Endodermal cell (in vitro differentiated cells): Measurements from ENCODE around the gene ATXN7L1. TPM values are rescaled to one million over a fixed set of nuclear protein-coding genes. Genes with fewer than 3 reads are reported as not detected.

Experiments used
- DNase-seq: peaks from one replicate; pipeline ENCODE4 v3.0.0-alpha.2; 2017
- H3K27ac ChIP-seq: 2 replicates; pipeline ENCODE4 v1.5.1; 2013; ENCODE audit warnings: mild to moderate bottlenecking, low read depth, low read length, moderate library complexity
- H3K27me3 ChIP-seq: 2 replicates; pipeline ENCODE4 v1.6.1; 2013; ENCODE audit warnings: mild to moderate bottlenecking, low read length, moderate library complexity; ENCODE audit not compliant: insufficient read depth, control insufficient read depth, poor library complexity, severe bottlenecking
- H3K36me3 ChIP-seq: 2 replicates; pipeline ENCODE4 v1.7.0; 2013; ENCODE audit warnings: mild to moderate bottlenecking, low read length, moderate library complexity; ENCODE audit not compliant: control insufficient read depth, insufficient read depth
- H3K4me1 ChIP-seq: one replicate; pipeline ENCODE4 v1.7.0; 2013; ENCODE audit warnings: low read length; ENCODE audit not compliant: control insufficient read depth, insufficient read depth
- H3K4me3 ChIP-seq: 2 replicates; pipeline ENCODE4 v1.5.1; 2013; ENCODE audit warnings: mild to moderate bottlenecking, low read length, moderate library complexity
- H3K9ac ChIP-seq: 2 replicates; pipeline ENCODE4 v1.6.1; 2013; ENCODE audit warnings: mild to moderate bottlenecking, low read length, moderate library complexity; ENCODE audit not compliant: poor library complexity, severe bottlenecking; ENCODE audit errors: extremely low read depth
- H3K9me3 ChIP-seq: 2 replicates; pipeline ENCODE4 v1.6.1; 2013; ENCODE audit warnings: mild to moderate bottlenecking, low read length, moderate library complexity; ENCODE audit not compliant: control insufficient read depth
- H3K27ac Mint-ChIP-seq: 2 replicates; pipeline ENCODE4 v1.8.0; 2020; ENCODE audit warnings: mixed read lengths
- H3K27me3 Mint-ChIP-seq: 2 replicates; pipeline ENCODE4 v1.8.0; 2021; ENCODE audit warnings: mild to moderate bottlenecking, mixed read lengths; ENCODE audit not compliant: insufficient read depth
- H3K36me3 Mint-ChIP-seq: 2 replicates; pipeline ENCODE4 v1.8.0; 2020; ENCODE audit warnings: low read depth, mixed read lengths
- H3K4me1 Mint-ChIP-seq: 2 replicates; pipeline ENCODE4 v1.8.0; 2020; ENCODE audit warnings: mixed read lengths
- H3K4me3 Mint-ChIP-seq: 2 replicates; pipeline ENCODE4 v1.8.0; 2020; ENCODE audit warnings: mild to moderate bottlenecking, moderate library complexity, mixed read lengths
- H3K9me3 Mint-ChIP-seq: 2 replicates; pipeline ENCODE4 v1.8.0; 2020; ENCODE audit warnings: mild to moderate bottlenecking, mixed read lengths
- WGBS, 2 experiments: methylation state at CpG; one replicate each; pipeline versions ENCODE4 v1.1.5 to v1.1.7; 2013; ENCODE audit warnings: missing lambda C conversion rate in 2 of 2, mixed read lengths in 1 of 2; ENCODE audit not compliant: insufficient coverage in 1 of 2, insufficient read length in 1 of 2; 5-methylcytosine and 5-hydroxymethylcytosine counted together
- total RNA-seq, 2 donors: library from RNA; stranded (reverse); fragmentation: NEBNext Ultra II Directional in 1 of 2; extraction: Animal tissue kit (Norgen Biotek cat#: 25700) in 1 of 2; gene quantifications; 2 replicates in 1 of 2; 3 replicates in 1 of 2; pipeline ENCODE4 v1.2.1, GENCODE V29; 2021
- TF ChIP-seq, protein P1 (sequence below): fragments of 200-600 bp; sonication (generic); conservative IDR thresholded peaks from 2 replicates; pipeline ENCODE4 v1.5.0; 2021; ENCODE audit warnings: antibody characterized with exemption, mild to moderate bottlenecking

Gene ATXN7L1
- total RNA-seq, 2 donors from 2014 or later = 16.9 to 30.4 TPM

DNA sequence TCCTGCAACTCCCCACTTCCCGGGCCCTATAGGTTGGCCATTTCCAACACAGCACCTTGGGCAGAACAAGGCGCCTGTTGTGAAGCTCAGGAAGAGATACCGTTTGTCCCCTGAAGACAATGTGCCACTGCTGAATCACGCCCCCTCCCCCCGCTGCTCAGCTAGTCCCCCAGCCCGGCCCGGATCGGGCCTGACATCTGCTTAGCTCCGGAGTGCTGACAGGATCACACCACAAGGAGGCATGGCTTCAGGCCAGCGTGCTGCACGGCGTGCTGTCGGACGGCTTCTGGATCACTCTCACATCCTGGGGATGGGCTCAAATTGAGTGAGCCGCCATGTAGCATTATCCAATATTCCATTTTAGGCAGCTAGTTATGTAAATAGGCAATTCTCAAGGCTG, 233.0 kb downstream of the ATXN7L1 start:
- TF ChIP-seq, protein P1, sequence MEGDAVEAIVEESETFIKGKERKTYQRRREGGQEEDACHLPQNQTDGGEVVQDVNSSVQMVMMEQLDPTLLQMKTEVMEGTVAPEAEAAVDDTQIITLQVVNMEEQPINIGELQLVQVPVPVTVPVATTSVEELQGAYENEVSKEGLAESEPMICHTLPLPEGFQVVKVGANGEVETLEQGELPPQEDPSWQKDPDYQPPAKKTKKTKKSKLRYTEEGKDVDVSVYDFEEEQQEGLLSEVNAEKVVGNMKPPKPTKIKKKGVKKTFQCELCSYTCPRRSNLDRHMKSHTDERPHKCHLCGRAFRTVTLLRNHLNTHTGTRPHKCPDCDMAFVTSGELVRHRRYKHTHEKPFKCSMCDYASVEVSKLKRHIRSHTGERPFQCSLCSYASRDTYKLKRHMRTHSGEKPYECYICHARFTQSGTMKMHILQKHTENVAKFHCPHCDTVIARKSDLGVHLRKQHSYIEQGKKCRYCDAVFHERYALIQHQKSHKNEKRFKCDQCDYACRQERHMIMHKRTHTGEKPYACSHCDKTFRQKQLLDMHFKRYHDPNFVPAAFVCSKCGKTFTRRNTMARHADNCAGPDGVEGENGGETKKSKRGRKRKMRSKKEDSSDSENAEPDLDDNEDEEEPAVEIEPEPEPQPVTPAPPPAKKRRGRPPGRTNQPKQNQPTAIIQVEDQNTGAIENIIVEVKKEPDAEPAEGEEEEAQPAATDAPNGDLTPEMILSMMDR = peak; percentile 76
- H3K9me3 ChIP-seq = no peaks in the 10 kb centered on the region
- peak overlapping the region; percentile 77 for H3K27ac Mint-ChIP-seq
- peaks cover 50% of the 10 kb centered on the region for H3K4me1 Mint-ChIP-seq
- H3K27me3 ChIP-seq = no peaks in the 10 kb centered on the region
- no peak overlapping the region for H3K4me3 ChIP-seq
- H3K36me3 Mint-ChIP-seq = peaks cover 26% of the 10 kb centered on the region
- no peak overlapping the region for H3K4me3 Mint-ChIP-seq
- H3K9ac ChIP-seq = no peak overlapping the region
- peaks cover 6% of the 10 kb centered on the region for H3K36me3 ChIP-seq
- DNase-seq = peak; percentile 94
- H3K9me3 Mint-ChIP-seq = no peaks in the 10 kb centered on the region
- WGBS, 2 experiments = 23 to 32% methylated on average over 4 to 15 of the region's 15 CpGs
- no peak overlapping the region for H3K27ac ChIP-seq
- H3K4me1 ChIP-seq = peaks cover 24% of the 10 kb centered on the region
- no peaks in the 10 kb centered on the region for H3K27me3 Mint-ChIP-seq

DNA sequence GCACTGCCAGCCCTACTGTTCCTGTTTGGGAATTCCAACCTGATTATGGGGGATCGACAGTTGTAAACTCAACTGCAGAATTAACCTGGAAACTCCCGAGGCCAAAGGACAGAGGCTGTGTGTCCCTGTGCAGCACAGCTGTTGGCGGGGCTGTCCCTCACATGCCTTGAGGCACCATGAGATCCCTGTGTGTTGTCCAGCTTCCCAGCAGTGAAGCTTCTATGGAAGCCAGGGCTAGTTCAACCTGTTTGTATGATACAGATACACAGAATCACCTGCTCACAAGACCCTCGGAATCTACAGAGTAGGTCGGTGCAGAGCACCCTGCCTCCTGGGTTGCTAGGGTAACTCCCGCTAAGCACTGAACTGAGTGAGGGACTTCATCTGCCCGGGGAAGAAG, 234.1 kb downstream of the ATXN7L1 start:
- Mint-ChIP-seq H3K27ac (peak overlapping the region; percentile 72), H3K4me1 (peaks cover 58% of the 10 kb centered on the region)

DNA sequence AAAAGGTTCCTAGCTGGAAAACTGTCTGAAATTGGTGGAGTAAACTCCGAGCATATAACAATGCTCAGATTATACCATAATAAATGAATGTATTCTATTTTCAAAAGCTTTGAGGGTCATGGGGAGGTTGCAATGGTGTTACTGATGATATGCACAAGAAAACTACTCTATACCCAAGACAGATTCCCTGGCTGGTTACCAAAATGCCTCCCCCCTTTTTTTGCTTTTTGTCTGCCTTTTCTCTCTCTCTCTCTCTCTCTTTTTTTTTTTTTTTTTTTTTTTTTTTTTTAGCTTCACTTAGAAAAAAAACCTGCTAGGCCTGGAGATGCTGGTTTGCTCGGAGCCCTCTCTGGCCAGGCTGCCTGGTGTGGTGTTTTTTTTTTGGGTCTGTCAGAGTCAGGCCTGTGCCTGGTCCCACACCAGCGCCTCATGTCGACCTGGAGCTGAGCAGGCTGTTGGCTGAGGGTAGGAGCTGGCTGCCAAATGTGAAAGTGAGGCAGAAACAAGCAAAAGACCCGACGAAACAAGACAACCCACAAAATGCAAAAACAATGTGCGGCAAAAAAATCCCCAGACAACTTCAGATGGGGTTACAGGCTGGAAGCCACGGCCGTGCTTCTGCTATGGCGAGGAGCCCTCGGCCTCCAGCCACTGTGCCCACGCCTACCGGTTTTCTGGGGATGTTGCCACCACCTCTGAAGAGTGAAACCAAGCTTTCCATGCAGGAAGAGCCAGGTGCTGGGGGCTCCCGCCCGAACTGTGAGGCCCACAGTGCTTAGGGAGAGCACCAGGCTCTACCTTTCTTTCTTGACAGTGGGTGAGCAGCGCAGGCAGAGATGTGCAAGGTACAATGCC, 235.2 kb downstream of the ATXN7L1 start:
- H3K4me1 ChIP-seq = peaks cover 32% of the 10 kb centered on the region
- H3K27ac ChIP-seq = no peak overlapping the region
- no peaks in the 10 kb centered on the region for H3K9me3 Mint-ChIP-seq
- no peak overlapping the region for H3K4me3 ChIP-seq
- H3K27me3 Mint-ChIP-seq = no peaks in the 10 kb centered on the region
- H3K9ac ChIP-seq = no peak overlapping the region
- H3K27ac Mint-ChIP-seq = peak overlapping the region; percentile 81
- no peak overlapping the region for H3K4me3 Mint-ChIP-seq
- H3K9me3 ChIP-seq = no peaks in the 10 kb centered on the region
- DNase-seq = no peak
- peaks cover 6% of the 10 kb centered on the region for H3K36me3 ChIP-seq
- H3K4me1 Mint-ChIP-seq = peaks cover 68% of the 10 kb centered on the region
- TF ChIP-seq, protein P1 = no peak
- no peaks in the 10 kb centered on the region for H3K27me3 ChIP-seq
- WGBS, 2 experiments = 91 to 92% methylated on average over 7 to 16 of the region's 16 CpGs
- H3K36me3 Mint-ChIP-seq = peaks cover 28% of the 10 kb centered on the region

More for the DNA sequence above, 234.1 kb downstream of the ATXN7L1 start:
- 93 to 94% methylated on average over 7 of the region's 7 CpGs for WGBS, 2 experiments
- Histone ChIP-seq H3K27ac (no peak overlapping the region), H3K27me3 (no peaks in the 10 kb centered on the region), H3K9ac (no peak overlapping the region), H3K9me3 (no peaks in the 10 kb centered on the region), H3K4me3 (no peak overlapping the region), H3K36me3 (peaks cover 6% of the 10 kb centered on the region), H3K4me1 (peaks cover 31% of the 10 kb centered on the region)
- TF ChIP-seq, protein P1 = no peak
- H3K27me3 Mint-ChIP-seq = no peaks in the 10 kb centered on the region
- H3K9me3 Mint-ChIP-seq = no peaks in the 10 kb centered on the region
- DNase-seq = no peak
- no peak overlapping the region for H3K4me3 Mint-ChIP-seq
- peaks cover 24% of the 10 kb centered on the region for H3K36me3 Mint-ChIP-seq
